ENCODE measurements around the gene RAB26. TPM values are rescaled to one million over a fixed set of nuclear protein-coding genes. Genes with fewer than 3 reads are reported as not detected.
A peak's percentile ranks its signal among the peaks of the same experiment; 100 is the strongest.
"Not testable (repeated sequence)": the region's sequence is repeated elsewhere in the genome, so short reads cannot be mapped to it uniquely, and the experiment has no call there.

RAB26 gene
- total RNA-seq, 1 donor from 2014 or later = 1.5 TPM

GRCh38 chr16:2135071-2135470 is 13.4 kb upstream of the RAB26 start:
- intact Hi-C loops (cut with DNase I) = not testable (repeated sequence)
- H3K27ac ChIP-seq = peak overlapping the region; percentile 75

GRCh38 chr16:2135770-2136490 is 12.5 kb upstream of the RAB26 start, which contains the start of gene PKD1:
TSS of gene PKD1 (minus strand) at chr16:2135898. CDS start at chr16:2135689, 209 bp downstream.
- peak within 1 kb of the TSS; percentile 52 to 60 for H3K4me3 ChIP-seq
- peak; percentile 67 to 82 for TF ChIP-seq POLR2AphosphoS5 (IDR thresholded peaks at IDR 0.05; ENCODE audit: insufficient read depth in 1 of 2, low read depth in 1 of 2)
- TF ChIP-seq POLR2A (IDR thresholded peaks at IDR 0.05) = peak in 1 of 2 donors; percentile 67
- H3K36me3 ChIP-seq; H3K27me3 ChIP-seq; H3K9me3 ChIP-seq; intact Hi-C loops (cut with DNase I): not testable (repeated sequence)
- H3K4me1 ChIP-seq = peaks cover 30% of the 10 kb centered on the region
- DNase-seq (ENCODE audit: extremely low spot score in 2 of 2) = peak in 1 of 2 donors; percentile 91
- H3K27ac ChIP-seq = peak within 1 kb of the TSS; percentile 75

More at GRCh38 chr16:2135071-2135470, 13.4 kb upstream of the RAB26 start:
- H3K4me3 ChIP-seq = peak overlapping the region; percentile 52 to 60
- H3K4me1 ChIP-seq = peaks cover 34% of the 10 kb centered on the region
- not testable (repeated sequence) for H3K27me3 ChIP-seq; H3K36me3 ChIP-seq; H3K9me3 ChIP-seq; DNase-seq (ENCODE audit: extremely low spot score in 2 of 2)

- Histone ChIP-seq H3K36me3 (no peaks in the 10 kb centered on the region), H3K4me1 (peaks cover 15% of the 10 kb centered on the region), H3K9me3 (no peaks in the 10 kb centered on the region), H3K27ac (no peak overlapping the region), H3K4me3 (no peak overlapping the region), H3K27me3 (no peaks in the 10 kb centered on the region)
- TF ChIP-seq POLR2AphosphoS5 (IDR thresholded peaks at IDR 0.05; ENCODE audit: insufficient read depth in 1 of 2, low read depth in 1 of 2) (no peak), POLR2A (IDR thresholded peaks at IDR 0.05) (no peak), CTCF (IDR thresholded peaks at IDR 0.05) (no peak)
- intact Hi-C loops (cut with DNase I) = loop anchor here (5.0 kb wide), 1 partner anchor 121 kb away; no protein-coding TSS in a partner anchor
- DNase-seq (ENCODE audit: extremely low spot score in 2 of 2) = no peak
Observed at GRCh38 chr16:2142942-2143877, 5.2 kb upstream of the RAB26 start.

GRCh38 chr16:2143878-2144485 is 4.4 kb upstream of the RAB26 start:
- intact Hi-C loops (cut with DNase I) = loop anchor here (5.0 kb wide), 1 partner anchor 122 kb away; no protein-coding TSS in a partner anchor
- no peak for DNase-seq (ENCODE audit: extremely low spot score in 2 of 2)
- no peaks in the 10 kb centered on the region for H3K27me3 ChIP-seq
- H3K27ac ChIP-seq = no peak overlapping the region
- H3K4me1 ChIP-seq = peaks cover 22% of the 10 kb centered on the region
- no peaks in the 10 kb centered on the region for H3K36me3 ChIP-seq
- no peaks in the 10 kb centered on the region for H3K9me3 ChIP-seq
- TF ChIP-seq POLR2AphosphoS5 (IDR thresholded peaks at IDR 0.05; ENCODE audit: insufficient read depth in 1 of 2, low read depth in 1 of 2) (no peak), CTCF (IDR thresholded peaks at IDR 0.05) (no peak), POLR2A (IDR thresholded peaks at IDR 0.05) (no peak)
- no peak overlapping the region for H3K4me3 ChIP-seq

GRCh38 chr16:2145843-2146242 is 2.6 kb upstream of the RAB26 start:
- no peak overlapping the region for H3K4me3 ChIP-seq
- H3K36me3 ChIP-seq = no peaks in the 10 kb centered on the region
- no peak overlapping the region for H3K27ac ChIP-seq
- no peaks in the 10 kb centered on the region for H3K27me3 ChIP-seq
- peaks cover 32% of the 10 kb centered on the region for H3K4me1 ChIP-seq
- intact Hi-C loops (cut with DNase I) = no loop called here
- no peak for DNase-seq (ENCODE audit: extremely low spot score in 2 of 2)
- no peaks in the 10 kb centered on the region for H3K9me3 ChIP-seq
- no peak for TF ChIP-seq POLR2A (IDR thresholded peaks at IDR 0.05)
- TF ChIP-seq CTCF (IDR thresholded peaks at IDR 0.05) = no peak
- TF ChIP-seq POLR2AphosphoS5 (IDR thresholded peaks at IDR 0.05; ENCODE audit: insufficient read depth in 1 of 2, low read depth in 1 of 2) = no peak

Data from vagina (tissue), 2 donors.